Mesenchymal stem cell (in vitro differentiated cells and primary cell): Measurements from ENCODE around the gene ZNF670.
A peak's percentile ranks its signal among the peaks of the same experiment; 100 is the strongest.

ENCODE experiments used
- DNase-seq: peaks from one replicate; pipeline ENCODE4 v3.0.0-alpha.2; 2013
- H2AFZ ChIP-seq: one replicate; pipeline ENCODE4 v1.6.1; 2013; ENCODE audit warnings: low read depth, mild to moderate bottlenecking, control low read depth, inconsistent platforms, low read length, moderate library complexity
- H2AK5ac ChIP-seq: 2 replicates; pipeline ENCODE4 v1.6.1; 2013; ENCODE audit warnings: low read length, moderate library complexity, mild to moderate bottlenecking, inconsistent platforms; ENCODE audit not compliant: severe bottlenecking
- H2BK120ac ChIP-seq: one replicate; pipeline ENCODE4 v1.6.1; 2013; ENCODE audit warnings: low read depth, mild to moderate bottlenecking, inconsistent platforms, low read length, moderate library complexity
- H2BK12ac ChIP-seq, 2 experiments: one replicate each; pipeline ENCODE4 v1.6.1; 2013; ENCODE audit warnings: inconsistent platforms in 2 of 2, low read length in 2 of 2, mild to moderate bottlenecking in 2 of 2, moderate library complexity in 2 of 2, control low read depth in 1 of 2
- H2BK15ac ChIP-seq: one replicate; pipeline ENCODE4 v1.6.1; 2013; ENCODE audit warnings: mild to moderate bottlenecking, low read depth, inconsistent platforms; ENCODE audit not compliant: poor library complexity, severe bottlenecking
- H2BK5ac ChIP-seq: 2 replicates; pipeline ENCODE4 v1.6.1; 2013; ENCODE audit warnings: low read depth, mild to moderate bottlenecking, low read length, control low read depth, inconsistent platforms; ENCODE audit not compliant: poor library complexity, severe bottlenecking
- H3K14ac ChIP-seq, 2 experiments: one replicate each; pipeline ENCODE4 v1.6.1; 2013; ENCODE audit warnings: inconsistent platforms in 2 of 2, low read length in 2 of 2, control low read depth in 1 of 2, mild to moderate bottlenecking in 1 of 2, moderate library complexity in 1 of 2
- H3K18ac ChIP-seq, 2 experiments: one replicate each; pipeline ENCODE4 v1.6.1; 2013; ENCODE audit warnings: inconsistent platforms in 2 of 2, low read length in 2 of 2, control low read depth in 1 of 2, low read depth in 1 of 2, mild to moderate bottlenecking in 1 of 2
- H3K23ac ChIP-seq, 2 experiments: one replicate each; pipeline ENCODE4 v1.6.1; 2013; ENCODE audit warnings: inconsistent platforms in 2 of 2, low read length in 2 of 2, mild to moderate bottlenecking in 2 of 2, moderate library complexity in 2 of 2, control low read depth in 1 of 2
- H3K27ac ChIP-seq: 2 replicates; pipeline ENCODE4 v1.5.1; 2013; ENCODE audit warnings: mild to moderate bottlenecking, moderate library complexity, low read length, control low read depth, inconsistent platforms; ENCODE audit not compliant: poor library complexity, severe bottlenecking
- H3K27me3 ChIP-seq, 2 experiments: 2 replicates each; pipeline versions ENCODE4 v1.6.1 to v1.7.0; 2013; ENCODE audit warnings: low read length in 2 of 2, mild to moderate bottlenecking in 2 of 2, moderate library complexity in 2 of 2, control low read depth in 1 of 2, inconsistent platforms in 1 of 2; ENCODE audit not compliant: control insufficient read depth in 1 of 2, insufficient read depth in 1 of 2
- H3K36me3 ChIP-seq, 2 experiments: 2 replicates each; pipeline versions ENCODE4 v1.6.1 to v1.7.0; 2013; ENCODE audit warnings: low read length in 2 of 2, control low read depth in 1 of 2, inconsistent platforms in 1 of 2, low read depth in 1 of 2, mild to moderate bottlenecking in 1 of 2; ENCODE audit not compliant: insufficient read depth in 2 of 2, control insufficient read depth in 1 of 2
- H3K4ac ChIP-seq, 2 experiments: one replicate each; pipeline ENCODE4 v1.6.1; 2013; ENCODE audit warnings: inconsistent platforms in 2 of 2, low read length in 2 of 2, mild to moderate bottlenecking in 2 of 2, moderate library complexity in 2 of 2, control low read depth in 1 of 2, low read depth in 1 of 2
- H3K4me1 ChIP-seq: 2 replicates; pipeline ENCODE4 v1.6.1; 2013; ENCODE audit warnings: low read depth, low read length, control low read depth; ENCODE audit not compliant: control insufficient read depth, insufficient read depth
- H3K4me2 ChIP-seq: 2 replicates; pipeline ENCODE4 v1.6.1; 2013; ENCODE audit warnings: low read length, mild to moderate bottlenecking, inconsistent platforms; ENCODE audit not compliant: poor library complexity, severe bottlenecking
- H3K4me3 ChIP-seq, 2 experiments: 2 replicates each; pipeline versions ENCODE4 v1.5.1 to v1.7.0; 2013; ENCODE audit warnings: low read length in 2 of 2, mild to moderate bottlenecking in 2 of 2, control low read depth in 1 of 2, low read depth in 1 of 2; ENCODE audit not compliant: insufficient read depth in 1 of 2
- H3K79me1 ChIP-seq: replicated peaks from 2 replicates; pipeline ENCODE4 v1.6.1; 2013; ENCODE audit warnings: mild to moderate bottlenecking, control low read depth, low read length, inconsistent platforms; ENCODE audit not compliant: poor library complexity, severe bottlenecking
- H3K9ac ChIP-seq: 2 replicates; pipeline ENCODE4 v1.7.0; 2013; ENCODE audit warnings: mild to moderate bottlenecking, low read length, moderate library complexity
- H3K9me3 ChIP-seq: 2 replicates; pipeline ENCODE4 v1.7.0; 2013; ENCODE audit warnings: mild to moderate bottlenecking, low read length; ENCODE audit not compliant: control insufficient read depth
- H4K8ac ChIP-seq: one replicate; pipeline ENCODE4 v1.6.1; 2013; ENCODE audit warnings: inconsistent platforms, mild to moderate bottlenecking, low read length, moderate library complexity
- H4K91ac ChIP-seq: one replicate; pipeline ENCODE4 v1.6.1; 2013; ENCODE audit warnings: mild to moderate bottlenecking, low read length, inconsistent platforms
- WGBS: methylation state at CpG from one replicate; pipeline ENCODE4 v1.1.7; 2013; ENCODE audit warnings: mixed read lengths; 5-methylcytosine and 5-hydroxymethylcytosine counted together

Gene ZNF670

GRCh38 chr1:247064304-247064703 lies 14.3 kb downstream of the ZNF670 start:
- H3K14ac ChIP-seq: no peak overlapping the region
- 93% methylated on average over 3 of the region's 3 CpGs for WGBS
- no peak overlapping the region for H2AK5ac ChIP-seq
- no peak overlapping the region for H2BK15ac ChIP-seq
- DNase-seq: no peak
- no peak overlapping the region for H3K23ac ChIP-seq
- no peaks in the 10 kb centered on the region for H3K36me3 ChIP-seq
- no peak overlapping the region for H3K4me3 ChIP-seq
- H3K79me1 ChIP-seq: peaks cover 39% of the 10 kb centered on the region
- H3K4me2 ChIP-seq: no peak overlapping the region
- no peak overlapping the region for H3K27ac ChIP-seq
- H3K27me3 ChIP-seq: no peaks in the 10 kb centered on the region
- H2BK5ac ChIP-seq: no peak overlapping the region
- H3K18ac ChIP-seq: no peak overlapping the region
- no peaks in the 10 kb centered on the region for H3K4me1 ChIP-seq
- no peak overlapping the region for H2AFZ ChIP-seq
- no peak overlapping the region for H3K9ac ChIP-seq
- H3K4ac ChIP-seq: no peak overlapping the region
- H3K9me3 ChIP-seq: peaks cover 47% of the 10 kb centered on the region
- no peak overlapping the region for H2BK12ac ChIP-seq
- H4K8ac ChIP-seq: no peak overlapping the region
- H4K91ac ChIP-seq: no peak overlapping the region
- no peak overlapping the region for H2BK120ac ChIP-seq

GRCh38 chr1:247060771-247061170 lies 17.8 kb downstream of the ZNF670 start:
- Histone ChIP-seq H2BK15ac (no peak overlapping the region), H4K91ac (no peak overlapping the region), H2AFZ (no peak overlapping the region), H2BK12ac (no peak overlapping the region), H3K36me3 (no peaks in the 10 kb centered on the region), H3K4me1 (no peaks in the 10 kb centered on the region), H3K27ac (no peak overlapping the region), H3K4me2 (no peak overlapping the region), H3K9me3 (peaks cover 69% of the 10 kb centered on the region), H3K4me3 (no peak overlapping the region), H2AK5ac (no peak overlapping the region), H3K9ac (no peak overlapping the region), H3K18ac (no peak overlapping the region), H3K27me3 (no peaks in the 10 kb centered on the region), H2BK5ac (no peak overlapping the region), H4K8ac (no peak overlapping the region), H3K79me1 (peaks cover 28% of the 10 kb centered on the region), H3K4ac (no peak overlapping the region), H2BK120ac (no peak overlapping the region), H3K14ac (no peak overlapping the region), H3K23ac (no peak overlapping the region)
- WGBS: 96% methylated on average over 4 of the region's 4 CpGs
- no peak for DNase-seq

GRCh38 chr1:247056071-247056470 lies 22.5 kb downstream of the ZNF670 start:
- Histone ChIP-seq H2AFZ (no peak overlapping the region), H3K9ac (no peak overlapping the region), H3K4me1 (no peaks in the 10 kb centered on the region), H2BK15ac (no peak overlapping the region), H3K27me3 (no peaks in the 10 kb centered on the region), H3K4ac (no peak overlapping the region), H3K23ac (no peak overlapping the region), H3K14ac (no peak overlapping the region), H3K4me3 (no peak overlapping the region), H2BK5ac (no peak overlapping the region), H3K27ac (no peak overlapping the region), H3K36me3 (peaks cover 0 to 3% of the 10 kb centered on the region in 2 experiments), H4K8ac (no peak overlapping the region), H3K79me1 (peaks cover 33% of the 10 kb centered on the region), H4K91ac (no peak overlapping the region), H2BK12ac (no peak overlapping the region), H2BK120ac (no peak overlapping the region), H3K4me2 (no peak overlapping the region), H2AK5ac (no peak overlapping the region), H3K9me3 (peaks cover 84% of the 10 kb centered on the region), H3K18ac (no peak overlapping the region)
- no peak for DNase-seq
- 100% methylated on average over 1 of the region's 2 CpGs for WGBS

GRCh38 chr1:247054992-247055415 lies 23.6 kb downstream of the ZNF670 start:
- 49% methylated on average over 2 of the region's 2 CpGs for WGBS
- Histone ChIP-seq H3K9ac (no peak overlapping the region), H3K4me2 (no peak overlapping the region), H2BK120ac (no peak overlapping the region), H3K23ac (no peak overlapping the region), H3K9me3 (peaks cover 81% of the 10 kb centered on the region), H2AK5ac (no peak overlapping the region), H4K91ac (no peak overlapping the region), H4K8ac (no peak overlapping the region), H2AFZ (no peak overlapping the region), H3K4me1 (no peaks in the 10 kb centered on the region), H3K14ac (no peak overlapping the region), H2BK12ac (no peak overlapping the region), H2BK5ac (no peak overlapping the region), H2BK15ac (no peak overlapping the region), H3K27me3 (no peaks in the 10 kb centered on the region), H3K18ac (no peak overlapping the region), H3K4me3 (no peak overlapping the region), H3K79me1 (peaks cover 31% of the 10 kb centered on the region), H3K27ac (no peak overlapping the region), H3K4ac (no peak overlapping the region), H3K36me3 (peaks cover 0 to 3% of the 10 kb centered on the region in 2 experiments)
- peak; percentile 8 for DNase-seq
